HCT116 (cell line): Measurements from ENCODE around the gene CRADD. TPM values are rescaled to one million over a fixed set of nuclear protein-coding genes. Genes with fewer than 3 reads are reported as not detected.

Experiments used
- ATAC-seq: fragments of 200-7000 bp; cut with Tn5 transposase; 2 replicates; pipeline ENCODE4 v1.9.1; 2020; ENCODE audit warnings: mild to moderate bottlenecking, moderate library complexity
- BruUV-seq: library from RNA; stranded (reverse); fragments of 400-500 nt; replicated peaks from 2 replicates; lab custom pipeline; 2021; lab: Mats Ljungman, UMichigan
- CTCF ChIA-PET: fragments of 300-600 bp; sonication (Branson Sonifier 250); formaldehyde crosslinking; loops from one replicate; lab custom pipeline; 2021; ENCODE audit warnings: antibody characterized with exemption; lab: Charles Lee
- POLR2A ChIA-PET: fragments of 300-600, 350-600 bp; sonication (Branson Sonifier 250); formaldehyde crosslinking; loops from one replicate; lab custom pipeline; 2021; ENCODE audit warnings: antibody characterized with exemption; lab: Charles Lee
- RAD21 ChIA-PET, 2 experiments: fragments of 300-600 bp; sonication (Branson Sonifier 250); formaldehyde crosslinking; loops; one replicate each; lab custom pipeline; 2023; ENCODE audit warnings: low total read pairs in 2 of 2; ENCODE audit not compliant: uncharacterized antibody in 2 of 2, unreplicated experiment in 2 of 2, low non-redundant PET in 1 of 2; lab: Charles Lee
- DNase-seq: peaks from one replicate; pipeline ENCODE4 v3.0.0-alpha.2; 2010; ENCODE audit warnings: low read depth, low spot score
- H2AFZ ChIP-seq: fragments of 200-600 bp; shearing (Covaris generic), sonication (generic); 2 replicates; pipeline ENCODE4 v1.6.1; 2017; ENCODE audit warnings: low read depth, mixed run types, mixed read lengths, antibody characterized with exemption, low read length; ENCODE audit not compliant: poor library complexity, severe bottlenecking
- H3K27ac ChIP-seq: 2 replicates; pipeline ENCODE4 v1.5.1; 2012; ENCODE audit warnings: low read depth, low read length
- H3K27me3 ChIP-seq: fragments of 200-600 bp; sonication (generic); 2 replicates; pipeline ENCODE4 v1.6.1; 2016; ENCODE audit warnings: mixed run types, low read length, mixed read lengths; ENCODE audit not compliant: insufficient read depth
- H3K36me3 ChIP-seq, 2 experiments: fragments of 200-500 bp in 1 of 2; fragments of 200-600 bp in 1 of 2; sonication (Bioruptor generic) in 1 of 2; sonication (generic) in 1 of 2; 2 replicates each; pipeline versions ENCODE4 v1.5.1 to v1.6.1; 2014 to 2016; ENCODE audit warnings: low read length in 2 of 2, inconsistent platforms in 1 of 2, mixed read lengths in 1 of 2, mixed run types in 1 of 2; ENCODE audit not compliant: insufficient read depth in 2 of 2, control insufficient read depth in 1 of 2
- H3K4me1 ChIP-seq, 2 experiments: fragments of 200-600 bp in 1 of 2; sonication (generic) in 1 of 2; 2 replicates each; pipeline versions ENCODE4 v1.5.1 to v1.6.1; 2012 to 2017; ENCODE audit warnings: low read length in 2 of 2, inconsistent platforms in 1 of 2, mild to moderate bottlenecking in 1 of 2, mixed read lengths in 1 of 2, mixed run types in 1 of 2, moderate library complexity in 1 of 2; ENCODE audit not compliant: insufficient read depth in 2 of 2, control insufficient read depth in 1 of 2
- H3K4me2 ChIP-seq: fragments of 200-600 bp; sonication (generic); 2 replicates; pipeline ENCODE4 v1.6.1; 2017; ENCODE audit warnings: mixed run types, low read length, mixed read lengths
- H3K4me3 ChIP-seq, 2 experiments: fragments of 200-600 bp in 1 of 2; sonication (generic) in 1 of 2; replicated peaks in 1 of 2; 2 replicates each; pipeline ENCODE4 v1.5.1; 2011 to 2016; ENCODE audit warnings: low read length in 2 of 2, control low read depth in 1 of 2, low read depth in 1 of 2, mild to moderate bottlenecking in 1 of 2, mixed read lengths in 1 of 2, mixed run types in 1 of 2
- H3K79me2 ChIP-seq: fragments of 200-600 bp; sonication (generic); 2 replicates; pipeline ENCODE4 v1.6.1; 2017; ENCODE audit warnings: mild to moderate bottlenecking, mixed run types, low read length, moderate library complexity, mixed read lengths; ENCODE audit not compliant: insufficient read depth
- H3K9ac ChIP-seq: fragments of 200-600 bp; sonication (generic); 2 replicates; pipeline ENCODE4 v1.6.1; 2016; ENCODE audit warnings: low read length, mixed read lengths
- H3K9me2 ChIP-seq: fragments of 200-600 bp; sonication (generic), shearing (Covaris generic); 2 replicates; pipeline ENCODE4 v1.6.1; 2017; ENCODE audit warnings: mixed run types, mild to moderate bottlenecking, moderate library complexity; ENCODE audit not compliant: insufficient read depth
- H3K9me3 ChIP-seq, 2 experiments: fragments of 200-500 bp in 1 of 2; fragments of 200-600 bp in 1 of 2; sonication (Bioruptor generic) in 1 of 2; sonication (generic) in 1 of 2; 2 replicates each; pipeline ENCODE4 v1.6.1; 2014 to 2017; ENCODE audit warnings: low read length in 2 of 2, mixed read lengths in 2 of 2, inconsistent platforms in 1 of 2, low read depth in 1 of 2, mild to moderate bottlenecking in 1 of 2, mixed run types in 1 of 2, moderate library complexity in 1 of 2; ENCODE audit not compliant: control insufficient read depth in 1 of 2, insufficient read depth in 1 of 2
- H4K20me1 ChIP-seq: fragments of 200-600 bp; sonication (generic), shearing (Covaris generic); 2 replicates; pipeline ENCODE4 v1.6.1; 2017; ENCODE audit warnings: mixed run types, mild to moderate bottlenecking, moderate library complexity; ENCODE audit not compliant: insufficient read depth
- ATF3 ChIP-seq: IDR thresholded peaks from 2 replicates; pipeline ENCODE4 v1.6.1; 2012
- CEBPB ChIP-seq: IDR thresholded peaks from 2 replicates; pipeline ENCODE4 v1.6.1; 2012; ENCODE audit warnings: low read depth
- EGR1 ChIP-seq: IDR thresholded peaks from 2 replicates; pipeline ENCODE4 v1.6.1; 2012; ENCODE audit warnings: low read depth
- EZH2phosphoT487 ChIP-seq: fragments of 200-600 bp; IDR thresholded peaks from 2 replicates; pipeline ENCODE4 v1.6.1; 2018; ENCODE audit warnings: antibody characterized with exemption, borderline replicate concordance
- MAX ChIP-seq: IDR thresholded peaks from 2 replicates; pipeline ENCODE4 v1.6.1; 2012
- REST ChIP-seq: IDR thresholded peaks from 2 replicates; pipeline ENCODE4 v1.6.1; 2012; ENCODE audit warnings: low read depth
- SRF ChIP-seq: IDR thresholded peaks from 2 replicates; pipeline ENCODE4 v1.6.1; 2012; ENCODE audit warnings: low read depth
- ZFX ChIP-seq: fragments of 450-650 bp; IDR thresholded peaks from 2 replicates; pipeline ENCODE4 v1.6.1; 2017
- intact Hi-C: fragments of 100-400 bp; cut with micrococcal nuclease; formaldehyde crosslinking; loops from 2 replicates; pipeline ENCODE4 v1.10.0; 2022
- total RNA-seq: library from RNA; stranded (reverse); gene quantifications from one replicate; pipeline ENCODE4 v1.2.1, GENCODE V29; 2021; ENCODE audit not compliant: unreplicated experiment

Gene CRADD
- total RNA-seq, 1 experiment from 2014 or later = 12.2 TPM

GRCh38 chr12:93704625-93705024, 27.4 kb downstream of the CRADD start:
- Histone ChIP-seq H4K20me1 (no peaks in the 10 kb centered on the region), H3K9ac (no peak overlapping the region), H3K4me3 (no peak overlapping the region), H3K4me2 (no peak overlapping the region), H3K4me1 (peaks cover 19 to 65% of the 10 kb centered on the region in 2 experiments), H3K27me3 (no peaks in the 10 kb centered on the region), H3K27ac (no peak overlapping the region), H3K36me3 (no peaks in the 10 kb centered on the region)
- RAD21 ChIA-PET = no interaction called here
- BruUV-seq = no TSS peak
- DNase-seq = no peak
- no peak for TF ChIP-seq REST
- TF ChIP-seq CEBPB = no peak
- no peak for TF ChIP-seq EGR1
- TF ChIP-seq ZFX = no peak
- TF ChIP-seq MAX = no peak
- no peak for TF ChIP-seq ATF3
- no peak for TF ChIP-seq EZH2phosphoT487
- TF ChIP-seq SRF = no peak
- TF ChIP-seq, all 23 proteins: peak for 0
- ChIA-PET POLR2A (no interaction called here), CTCF (interaction anchor here (1.5 kb wide), 1 partner anchor 397 kb away, joined by 3 read pairs; no protein-coding TSS in a partner anchor)
- intact Hi-C loops = no loop called here
- Histone ChIP-seq H3K79me2 (no peaks in the 10 kb centered on the region), H3K9me2 (no peaks in the 10 kb centered on the region), H2AFZ (no peak overlapping the region), H3K9me3 (no peaks in the 10 kb centered on the region)
- ATAC-seq = no peak
